Left lung (tissue), 10 donors: Measurements from ENCODE around the gene MET. TPM values are rescaled to one million over a fixed set of nuclear protein-coding genes. Genes with fewer than 3 reads are reported as not detected.
A peak's percentile ranks its signal among the peaks of the same experiment; 100 is the strongest.

Experiments used
- ATAC-seq: fragments of 200-7000 bp; cut with Tn5 transposase; one replicate; pipeline ENCODE4 v1.9.1; 2020; ENCODE audit warnings: moderate library complexity
- DNase-seq, 4 donors: peaks; one replicate each; pipeline ENCODE4 v3.0.0-alpha.2; 2013 to 2020
- H3K27ac ChIP-seq, 2 donors: fragments of 200-600 bp; sonication (generic) in 1 of 2; one replicate each; pipeline versions ENCODE4 v1.5.0 to v1.8.0; 2020 to 2021
- H3K27me3 ChIP-seq, 2 donors: fragments of 200-600 bp; sonication (generic) in 1 of 2; one replicate each; pipeline versions ENCODE4 v1.5.0 to v1.8.0; 2020 to 2021
- H3K36me3 ChIP-seq, 2 donors: fragments of 200-600 bp; sonication (generic) in 1 of 2; one replicate each; pipeline versions ENCODE4 v1.5.0 to v1.8.0; 2020 to 2021
- H3K4me1 ChIP-seq, 2 donors: fragments of 200-600 bp; one replicate each; pipeline ENCODE4 v1.8.0; 2021
- H3K4me3 ChIP-seq, 2 donors: fragments of 200-600 bp; sonication (generic) in 1 of 2; one replicate each; pipeline versions ENCODE4 v1.5.0 to v1.8.0; 2020 to 2021; ENCODE audit warnings: mild to moderate bottlenecking in 1 of 2
- H3K9me3 ChIP-seq, 2 donors: fragments of 200-600 bp; sonication (generic) in 1 of 2; one replicate each; pipeline versions ENCODE4 v1.5.0 to v1.8.0; 2020 to 2021
- intact Hi-C, 2 donors: fragments of 100-400 bp; cut with DNase I; formaldehyde crosslinking; loops; one replicate each; pipeline versions ENCODE4 v1.11.2 to v1.14.2; 2022
- polyA plus RNA-seq, 6 donors: library from polyadenylated mRNA; unstranded; fragments of 120-200 nt; gene quantifications; one replicate each; pipeline ENCODE4 v1.2.1, GENCODE V29; 2013; ENCODE audit not compliant: insufficient read length in 6 of 6
- total RNA-seq, 2 donors: library from RNA; stranded (reverse); fragmentation: NEBNext Ultra II Directional; extraction: Animal tissue kit (Norgen Biotek cat#: 25700); gene quantifications; one replicate each; pipeline ENCODE4 v1.2.1, GENCODE V29; 2021
- TF ChIP-seq, protein P1 (sequence below), 2 donors: fragments of 200-600 bp; sonication (generic) in 1 of 2; IDR thresholded peaks; one replicate each; pipeline versions ENCODE4 v1.5.0 to v1.8.0; 2021; ENCODE audit warnings: antibody characterized with exemption in 2 of 2
- donor health status: DM: no; HTN: yes; CAD: no.
- donor health status: DM: no; HTN: no; CAD: no.

The MET gene
- total and polyA plus RNA-seq, 8 donors, result 24.7 to 89.3 (median 32.1) TPM

DNA sequence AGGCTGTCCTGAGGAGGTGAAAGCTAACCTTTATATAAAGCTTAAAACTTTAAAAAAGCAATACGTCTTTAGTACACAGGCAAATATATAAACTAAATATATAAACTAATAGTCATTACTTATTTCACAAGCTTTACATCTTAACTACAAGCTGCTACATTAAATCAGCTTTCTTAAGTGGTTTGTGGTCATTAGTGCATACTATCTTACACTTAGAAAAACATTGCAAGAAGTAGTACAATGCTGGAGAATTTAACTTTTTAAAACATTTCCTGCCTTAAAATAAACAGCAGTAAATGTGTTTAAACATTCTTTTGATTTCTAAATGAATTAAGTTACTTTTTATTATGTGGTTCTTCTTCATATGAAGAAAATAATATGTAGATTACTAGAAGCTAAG lies 36.3 kb downstream of the MET start:
- Histone ChIP-seq H3K4me1 (peaks cover 3 to 7% of the 10 kb centered on the region in 2 donors), H3K27ac (no peak overlapping the region), H3K36me3 (no peaks in the 10 kb centered on the region), H3K9me3 (no peaks in the 10 kb centered on the region), H3K27me3 (no peaks in the 10 kb centered on the region), H3K4me3 (no peak overlapping the region)
- TF ChIP-seq, protein P1, sequence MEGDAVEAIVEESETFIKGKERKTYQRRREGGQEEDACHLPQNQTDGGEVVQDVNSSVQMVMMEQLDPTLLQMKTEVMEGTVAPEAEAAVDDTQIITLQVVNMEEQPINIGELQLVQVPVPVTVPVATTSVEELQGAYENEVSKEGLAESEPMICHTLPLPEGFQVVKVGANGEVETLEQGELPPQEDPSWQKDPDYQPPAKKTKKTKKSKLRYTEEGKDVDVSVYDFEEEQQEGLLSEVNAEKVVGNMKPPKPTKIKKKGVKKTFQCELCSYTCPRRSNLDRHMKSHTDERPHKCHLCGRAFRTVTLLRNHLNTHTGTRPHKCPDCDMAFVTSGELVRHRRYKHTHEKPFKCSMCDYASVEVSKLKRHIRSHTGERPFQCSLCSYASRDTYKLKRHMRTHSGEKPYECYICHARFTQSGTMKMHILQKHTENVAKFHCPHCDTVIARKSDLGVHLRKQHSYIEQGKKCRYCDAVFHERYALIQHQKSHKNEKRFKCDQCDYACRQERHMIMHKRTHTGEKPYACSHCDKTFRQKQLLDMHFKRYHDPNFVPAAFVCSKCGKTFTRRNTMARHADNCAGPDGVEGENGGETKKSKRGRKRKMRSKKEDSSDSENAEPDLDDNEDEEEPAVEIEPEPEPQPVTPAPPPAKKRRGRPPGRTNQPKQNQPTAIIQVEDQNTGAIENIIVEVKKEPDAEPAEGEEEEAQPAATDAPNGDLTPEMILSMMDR (IDR thresholded peaks at IDR 0.05), result no peak
- intact Hi-C loops, result no loop called here
- ATAC-seq, result no peak
- DNase-seq, result no peak

GRCh38 chr7:116708861-116709260 lies 36.9 kb downstream of the MET start:
- Histone ChIP-seq H3K4me1 (peaks cover 3 to 7% of the 10 kb centered on the region in 2 donors), H3K4me3 (no peak overlapping the region), H3K9me3 (no peaks in the 10 kb centered on the region), H3K27me3 (no peaks in the 10 kb centered on the region), H3K27ac (no peak overlapping the region), H3K36me3 (no peaks in the 10 kb centered on the region)
- no peak for DNase-seq
- ATAC-seq, result no peak
- TF ChIP-seq, protein P1 (IDR thresholded peaks at IDR 0.05), result no peak
- intact Hi-C loops, result no loop called here

GRCh38 chr7:116709336-116709735 lies 37.3 kb downstream of the MET start:
- TF ChIP-seq, protein P1 (IDR thresholded peaks at IDR 0.05), result no peak
- ATAC-seq, result no peak
- H3K9me3 ChIP-seq, result no peaks in the 10 kb centered on the region
- no peak overlapping the region for H3K4me3 ChIP-seq
- no peaks in the 10 kb centered on the region for H3K27me3 ChIP-seq
- DNase-seq, result no peak
- intact Hi-C loops, result no loop called here
- no peak overlapping the region for H3K27ac ChIP-seq
- H3K4me1 ChIP-seq, result peaks cover 3 to 7% of the 10 kb centered on the region in 2 donors
- no peaks in the 10 kb centered on the region for H3K36me3 ChIP-seq

- Histone ChIP-seq H3K27me3 (no peaks in the 10 kb centered on the region), H3K36me3 (no peaks in the 10 kb centered on the region), H3K4me3 (no peak overlapping the region), H3K27ac (peak overlapping the region; percentile 26 to 27), H3K4me1 (peaks cover 3 to 4% of the 10 kb centered on the region in 2 donors), H3K9me3 (no peaks in the 10 kb centered on the region)
- intact Hi-C loops, result no loop called here
- DNase-seq (no peak), ATAC-seq (peak; percentile 85)
- TF ChIP-seq, protein P1 (IDR thresholded peaks at IDR 0.05), result no peak
Measured at GRCh38 chr7:116710764-116711452, 38.9 kb downstream of the MET start.

GRCh38 chr7:116711790-116712189 lies 39.8 kb downstream of the MET start:
- H3K36me3 ChIP-seq, result no peaks in the 10 kb centered on the region
- H3K4me3 ChIP-seq, result no peak overlapping the region
- H3K9me3 ChIP-seq, result no peaks in the 10 kb centered on the region
- no peaks in the 10 kb centered on the region for H3K27me3 ChIP-seq
- DNase-seq (no peak), ATAC-seq (peak; percentile 45)
- TF ChIP-seq, protein P1 (IDR thresholded peaks at IDR 0.05), result no peak
- H3K27ac ChIP-seq, result peak overlapping the region in 1 of 2 donors; percentile 27
- peaks cover 3 to 4% of the 10 kb centered on the region in 2 donors for H3K4me1 ChIP-seq
- intact Hi-C loops, result no loop called here
